Ovary (tissue), 9 donors: ENCODE data around the gene MYO1C. TPM values are rescaled to one million over a fixed set of nuclear protein-coding genes. Genes with fewer than 3 reads are reported as not detected.

ENCODE experiments used
- DNase-seq, 5 donors: peaks; one replicate each; pipeline ENCODE4 v3.0.0-alpha.2; 2019 to 2020
- H3K27ac ChIP-seq, 2 donors: fragments of 200-600 bp; one replicate each; pipeline versions ENCODE4 v1.5.1 to v1.8.0; 2019 to 2022
- H3K27me3 ChIP-seq: fragments of 200-600 bp; one replicate; pipeline ENCODE4 v1.8.0; 2022
- H3K36me3 ChIP-seq: fragments of 200-600 bp; sonication (generic); one replicate; pipeline ENCODE4 v1.5.1; 2019
- H3K4me1 ChIP-seq: one replicate; pipeline ENCODE4 v1.8.1; 2013; ENCODE audit warnings: mild to moderate bottlenecking, moderate library complexity; ENCODE audit not compliant: insufficient read depth
- H3K4me3 ChIP-seq: fragments of 200-600 bp; sonication (generic); one replicate; pipeline ENCODE4 v1.5.1; 2017
- H3K9me3 ChIP-seq, 2 donors: fragments of 200-600 bp in 1 of 2; sonication (generic) in 1 of 2; one replicate each; pipeline versions ENCODE4 v1.5.1 to v1.8.1; 2013 to 2019; ENCODE audit warnings: mild to moderate bottlenecking in 1 of 2, moderate library complexity in 1 of 2
- CTCF ChIP-seq, 3 donors: fragments of 450-650 bp in 2 of 3; fragments of 200-600 bp in 1 of 3; IDR thresholded peaks; one replicate each; pipeline versions ENCODE4 v1.5.1 to v1.8.0; 2016 to 2022; ENCODE audit warnings: antibody characterized with exemption in 3 of 3, mild to moderate bottlenecking in 1 of 3
- EP300 ChIP-seq: sonication (generic); formaldehyde crosslinking; IDR thresholded peaks from one replicate; pipeline ENCODE4 v1.6.1; 2017; ENCODE audit warnings: antibody characterized with exemption
- POLR2A ChIP-seq: fragments of 450-650 bp; IDR thresholded peaks from one replicate; pipeline ENCODE4 v1.6.1; 2017; ENCODE audit warnings: antibody characterized with exemption, mild to moderate bottlenecking, moderate library complexity
- WGBS, 3 donors: extraction: QIAGEN DNeasy Blood & Tissue Kit in 1 of 3; methylation state at CpG; one replicate each; pipeline versions ENCODE4 v1.1.5 to v1.1.7; 2013 to 2017; 5-methylcytosine and 5-hydroxymethylcytosine counted together
- intact Hi-C, 4 donors: fragments of 100-400 bp; cut with DNase I; formaldehyde crosslinking; loops; one replicate each; pipeline versions ENCODE4 v1.11.0 to v1.15.1; 2022 to 2023
- polyA plus RNA-seq, 2 donors: library from polyadenylated mRNA; stranded (reverse); fragments of 200-250 nt in 1 of 2; fragments of 350-450 nt in 1 of 2; fragmentation: Illumina TruSeq in 1 of 2; extraction: RNeasy Lipid Tissue Mini Kit (QIAGEN cat#74804) in 1 of 2; gene quantifications; one replicate each; pipeline ENCODE4 v1.2.3, GENCODE V29; 2013 to 2014
- total RNA-seq, 7 donors: library from RNA; depleted of rRNA in 2 of 7; stranded (reverse); fragments of >200 nt in 2 of 7; fragmentation: NEBNext Ultra II Directional in 3 of 7; extraction: Animal tissue kit (Norgen Biotek cat#: 25700) in 3 of 7; gene quantifications; one replicate each; pipeline versions ENCODE4 v1.1.0 to v1.2.4, GENCODE V29; 2016 to 2023
- donor health status: DM: no; HTN: no; CAD: no; lungs with moderate emphysema.
- donor health status: DM: no; HTN: no; CAD: no.
- donor health status: Bipolar disorder and iron deficiency.
- donor health status: DM: yes; HTN: yes; CAD: no.
- donor health status: DM: no; HTN: no; CAD: no.
- donor health status: DM: yes; HTN: yes; CAD: no.

The MYO1C gene
- total and polyA plus RNA-seq, 9 donors = 41.8 to 140 (median 100) TPM

- no peaks in the 10 kb centered on the region for H3K27me3 ChIP-seq
- WGBS, 3 donors = 94 to 96% (median 94%) methylated on average over 4 of the region's 4 CpGs
- no peaks in the 10 kb centered on the region for H3K36me3 ChIP-seq
- no peak for DNase-seq
- H3K4me3 ChIP-seq = no peak overlapping the region
- TF ChIP-seq EP300 (no peak), CTCF (IDR thresholded peaks at IDR 0.05) (no peak), POLR2A (no peak)
- peaks cover 7% of the 10 kb centered on the region for H3K4me1 ChIP-seq
- intact Hi-C loops = no loop called here
- H3K9me3 ChIP-seq = no peaks in the 10 kb centered on the region
- no peak overlapping the region for H3K27ac ChIP-seq
Measured at GRCh38 chr17:1442187-1442586, 50.3 kb downstream of the MYO1C start.

GRCh38 chr17:1440921-1441320 lies 51.6 kb downstream of the MYO1C start:
- WGBS, 3 donors = 95 to 99% (median 96%) methylated on average over 8 of the region's 8 CpGs
- no peak for DNase-seq
- no peaks in the 10 kb centered on the region for H3K36me3 ChIP-seq
- H3K27me3 ChIP-seq = no peaks in the 10 kb centered on the region
- intact Hi-C loops = no loop called here
- H3K9me3 ChIP-seq = no peaks in the 10 kb centered on the region
- TF ChIP-seq EP300 (no peak), POLR2A (no peak), CTCF (IDR thresholded peaks at IDR 0.05) (no peak)
- peaks cover 7% of the 10 kb centered on the region for H3K4me1 ChIP-seq
- H3K4me3 ChIP-seq = no peak overlapping the region
- no peak overlapping the region for H3K27ac ChIP-seq

GRCh38 chr17:1438593-1439083 lies 53.8 kb downstream of the MYO1C start:
- no peaks in the 10 kb centered on the region for H3K27me3 ChIP-seq
- H3K4me1 ChIP-seq = peaks cover 7% of the 10 kb centered on the region
- H3K9me3 ChIP-seq = no peaks in the 10 kb centered on the region
- DNase-seq = no peak
- TF ChIP-seq POLR2A = no peak
- no peaks in the 10 kb centered on the region for H3K36me3 ChIP-seq
- intact Hi-C loops = no loop called here
- H3K4me3 ChIP-seq = no peak overlapping the region
- WGBS, 3 donors = 35 to 54% (median 44%) methylated on average over 11 of the region's 11 CpGs
- H3K27ac ChIP-seq = no peak overlapping the region

- DNase-seq = no peak
- Histone ChIP-seq H3K27me3 (no peaks in the 10 kb centered on the region), H3K36me3 (no peaks in the 10 kb centered on the region), H3K4me3 (no peak overlapping the region), H3K4me1 (peaks cover 7% of the 10 kb centered on the region), H3K27ac (no peak overlapping the region), H3K9me3 (no peaks in the 10 kb centered on the region)
- 89 to 94% (median 91%) methylated on average over 3 of the region's 3 CpGs for WGBS, 3 donors
- TF ChIP-seq CTCF (IDR thresholded peaks at IDR 0.05) (no peak), EP300 (no peak), POLR2A (no peak)
- intact Hi-C loops = no loop called here
Measured at GRCh38 chr17:1435326-1435725, 57.2 kb downstream of the MYO1C start.

GRCh38 chr17:1434150-1434549 lies 58.3 kb downstream of the MYO1C start:
- peaks cover 7% of the 10 kb centered on the region for H3K4me1 ChIP-seq
- H3K36me3 ChIP-seq = no peaks in the 10 kb centered on the region
- no peaks in the 10 kb centered on the region for H3K27me3 ChIP-seq
- H3K9me3 ChIP-seq = no peaks in the 10 kb centered on the region
- intact Hi-C loops = no loop called here
- H3K4me3 ChIP-seq = no peak overlapping the region
- WGBS, 3 donors = 90 to 93% (median 91%) methylated on average over 3 of the region's 3 CpGs
- no peak overlapping the region for H3K27ac ChIP-seq
- TF ChIP-seq EP300 = no peak
- DNase-seq = no peak
